Neuronal stem cell (in vitro differentiated cells): Measurements from ENCODE around the gene TNFAIP2.

Experiments
- DNase-seq: peaks from one replicate; pipeline ENCODE4 v3.0.0-alpha.2; 2013; ENCODE audit warnings: low spot score
- H2AFZ ChIP-seq: one replicate; pipeline ENCODE4 v1.6.1; 2013; ENCODE audit warnings: mild to moderate bottlenecking, low read length, inconsistent platforms
- H2AK5ac ChIP-seq: 2 replicates; pipeline ENCODE4 v1.6.1; 2013; ENCODE audit warnings: low read depth, mild to moderate bottlenecking, inconsistent platforms, low read length, moderate library complexity, mixed read lengths
- H2BK120ac ChIP-seq: 2 replicates; pipeline ENCODE4 v1.6.1; 2013; ENCODE audit warnings: low read depth, mild to moderate bottlenecking, inconsistent platforms, low read length, moderate library complexity, mixed read lengths
- H2BK12ac ChIP-seq: one replicate; pipeline ENCODE4 v1.6.1; 2013; ENCODE audit warnings: low read length, inconsistent platforms
- H2BK15ac ChIP-seq: 2 replicates; pipeline ENCODE4 v1.6.1; 2013; ENCODE audit warnings: mild to moderate bottlenecking, low read length, inconsistent platforms, mixed read lengths
- H2BK5ac ChIP-seq: one replicate; pipeline ENCODE4 v1.6.1; 2013; ENCODE audit warnings: inconsistent platforms, mild to moderate bottlenecking, low read length, moderate library complexity
- H3K14ac ChIP-seq: one replicate; pipeline ENCODE4 v1.6.1; 2013; ENCODE audit warnings: low read length, inconsistent platforms
- H3K18ac ChIP-seq: 2 replicates; pipeline ENCODE4 v1.6.1; 2013; ENCODE audit warnings: low read length, inconsistent platforms
- H3K23ac ChIP-seq: 2 replicates; pipeline ENCODE4 v1.6.1; 2013; ENCODE audit warnings: low read depth, mild to moderate bottlenecking, mixed read lengths, low read length, inconsistent platforms; ENCODE audit not compliant: poor library complexity
- H3K27ac ChIP-seq: replicated peaks from 3 replicates; pipeline ENCODE4 v1.5.1; 2013; ENCODE audit warnings: low read length, inconsistent platforms
- H3K27me3 ChIP-seq, 3 experiments: 2 replicates each; pipeline ENCODE4 v1.6.1; 2013; ENCODE audit warnings: low read length in 3 of 3, mild to moderate bottlenecking in 2 of 3, inconsistent platforms in 1 of 3, low read depth in 1 of 3, mixed read lengths in 1 of 3, moderate library complexity in 1 of 3; ENCODE audit not compliant: control insufficient read depth in 3 of 3, insufficient read depth in 3 of 3
- H3K36me3 ChIP-seq, 2 donors: replicated peaks in 1 of 2; 2 replicates each; pipeline ENCODE4 v1.6.1; 2013; ENCODE audit warnings: low read length in 2 of 2; ENCODE audit not compliant: control insufficient read depth in 2 of 2, insufficient read depth in 2 of 2
- H3K4ac ChIP-seq: 2 replicates; pipeline ENCODE4 v1.6.1; 2013; ENCODE audit warnings: inconsistent platforms, mild to moderate bottlenecking, low read length, moderate library complexity
- H3K4me1 ChIP-seq, 2 donors: 1 replicate in 1 of 2; 2 replicates in 1 of 2; pipeline ENCODE4 v1.6.1; 2013; ENCODE audit warnings: low read length in 2 of 2, low read depth in 1 of 2; ENCODE audit not compliant: control insufficient read depth in 2 of 2, insufficient read depth in 1 of 2
- H3K4me2 ChIP-seq: one replicate; pipeline ENCODE4 v1.6.1; 2013; ENCODE audit warnings: mild to moderate bottlenecking, low read length, inconsistent platforms; ENCODE audit not compliant: insufficient read depth, poor library complexity, severe bottlenecking
- H3K4me3 ChIP-seq, 2 donors: 2 replicates each; pipeline ENCODE4 v1.5.1; 2013; ENCODE audit warnings: low read length in 2 of 2, mild to moderate bottlenecking in 2 of 2, inconsistent platforms in 1 of 2, moderate library complexity in 1 of 2
- H3K79me1 ChIP-seq: one replicate; pipeline ENCODE4 v1.6.1; 2013; ENCODE audit warnings: low read depth, mild to moderate bottlenecking, inconsistent platforms, low read length, moderate library complexity
- H3K9ac ChIP-seq: one replicate; pipeline ENCODE4 v1.6.1; 2013; ENCODE audit warnings: mild to moderate bottlenecking, low read depth, low read length, inconsistent platforms; ENCODE audit not compliant: poor library complexity
- H3K9me3 ChIP-seq, 2 donors: replicated peaks in 1 of 2; 2 replicates each; pipeline versions ENCODE3 to v1.6.1; 2013; ENCODE audit warnings: low read length in 2 of 2, mild to moderate bottlenecking in 2 of 2, inconsistent platforms in 1 of 2, low read depth in 1 of 2, mixed read lengths in 1 of 2, moderate library complexity in 1 of 2; ENCODE audit not compliant: control insufficient read depth in 2 of 2, insufficient read depth in 1 of 2
- H4K8ac ChIP-seq: one replicate; pipeline ENCODE4 v1.6.1; 2013; ENCODE audit warnings: low read depth, mild to moderate bottlenecking, inconsistent platforms, low read length, moderate library complexity
- H4K91ac ChIP-seq: one replicate; pipeline ENCODE4 v1.6.1; 2013; ENCODE audit warnings: low read length, low read depth, mild to moderate bottlenecking, inconsistent platforms; ENCODE audit not compliant: poor library complexity
- WGBS, 2 donors: extraction: QIAGEN DNeasy Blood & Tissue Kit; methylation state at CpG; one replicate each; pipeline ENCODE4 v1.1.7; 2013; ENCODE audit warnings: missing lambda C conversion rate in 2 of 2, mixed read lengths in 1 of 2; ENCODE audit not compliant: insufficient read length in 2 of 2, insufficient replicate concordance in 1 of 2; ENCODE audit errors: extremely low coverage in 2 of 2; 5-methylcytosine and 5-hydroxymethylcytosine counted together

Gene TNFAIP2

DNA sequence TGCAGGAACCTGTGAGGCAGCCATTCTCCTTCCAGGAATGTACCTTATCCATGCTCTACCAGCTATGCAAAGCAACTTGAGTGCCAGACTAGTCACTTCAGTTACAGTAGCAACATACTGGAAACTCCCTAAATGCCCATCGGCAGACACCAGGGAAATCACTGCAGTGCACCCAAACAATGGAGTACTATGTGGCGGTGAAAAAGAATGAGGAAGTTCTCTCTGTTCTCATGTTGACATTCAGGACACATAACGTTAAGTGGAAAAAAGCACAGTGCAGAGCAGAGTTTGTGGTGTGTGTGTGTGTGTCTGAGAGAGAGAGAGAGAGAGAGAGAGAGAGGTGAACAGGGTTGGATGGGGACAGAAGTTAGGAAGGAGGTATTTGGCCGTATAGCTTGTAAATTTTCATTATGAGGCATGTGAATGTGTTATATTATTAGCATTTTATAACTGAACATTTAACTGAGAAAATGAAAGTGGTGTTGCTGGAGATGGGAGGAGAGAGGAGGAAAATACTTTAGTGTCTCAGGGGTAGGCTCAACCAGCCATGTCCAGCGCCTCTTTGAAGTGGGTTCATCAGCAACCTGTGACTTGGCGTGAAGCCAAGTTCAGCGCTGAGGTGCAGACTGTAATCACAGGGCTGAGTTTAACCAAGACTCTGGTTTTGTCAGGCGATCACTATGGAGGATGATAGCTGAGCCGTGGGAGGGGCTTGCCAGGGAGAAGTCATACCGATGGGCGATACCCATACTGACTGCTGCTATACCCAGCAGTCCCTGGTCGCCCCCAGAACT, 17.3 kb downstream of the TNFAIP2 start:
- H3K79me1 ChIP-seq = no peaks in the 10 kb centered on the region
- H3K18ac ChIP-seq = no peak overlapping the region
- no peak overlapping the region for H3K4ac ChIP-seq
- peaks cover 3 to 14% of the 10 kb centered on the region in 2 donors for H3K4me1 ChIP-seq
- peaks cover 0 to 60% (median 9%) of the 10 kb centered on the region in 3 experiments for H3K27me3 ChIP-seq
- H4K8ac ChIP-seq = no peak overlapping the region
- H3K9me3 ChIP-seq = no peaks in the 10 kb centered on the region
- no peak overlapping the region for H2AK5ac ChIP-seq
- H2BK5ac ChIP-seq = no peak overlapping the region
- no peaks in the 10 kb centered on the region for H3K36me3 ChIP-seq
- H3K9ac ChIP-seq = no peak overlapping the region
- no peak overlapping the region for H3K4me3 ChIP-seq
- DNase-seq = no peak
- H4K91ac ChIP-seq = no peak overlapping the region
- H2AFZ ChIP-seq = no peak overlapping the region
- H2BK120ac ChIP-seq = no peak overlapping the region
- H3K14ac ChIP-seq = no peak overlapping the region
- no peak overlapping the region for H3K27ac ChIP-seq
- no peak overlapping the region for H2BK15ac ChIP-seq
- no peak overlapping the region for H3K23ac ChIP-seq
- H2BK12ac ChIP-seq = no peak overlapping the region
- no peak overlapping the region for H3K4me2 ChIP-seq
- WGBS, 2 donors = no CpG with 5 or more reads among the region's 12 CpGs

DNA sequence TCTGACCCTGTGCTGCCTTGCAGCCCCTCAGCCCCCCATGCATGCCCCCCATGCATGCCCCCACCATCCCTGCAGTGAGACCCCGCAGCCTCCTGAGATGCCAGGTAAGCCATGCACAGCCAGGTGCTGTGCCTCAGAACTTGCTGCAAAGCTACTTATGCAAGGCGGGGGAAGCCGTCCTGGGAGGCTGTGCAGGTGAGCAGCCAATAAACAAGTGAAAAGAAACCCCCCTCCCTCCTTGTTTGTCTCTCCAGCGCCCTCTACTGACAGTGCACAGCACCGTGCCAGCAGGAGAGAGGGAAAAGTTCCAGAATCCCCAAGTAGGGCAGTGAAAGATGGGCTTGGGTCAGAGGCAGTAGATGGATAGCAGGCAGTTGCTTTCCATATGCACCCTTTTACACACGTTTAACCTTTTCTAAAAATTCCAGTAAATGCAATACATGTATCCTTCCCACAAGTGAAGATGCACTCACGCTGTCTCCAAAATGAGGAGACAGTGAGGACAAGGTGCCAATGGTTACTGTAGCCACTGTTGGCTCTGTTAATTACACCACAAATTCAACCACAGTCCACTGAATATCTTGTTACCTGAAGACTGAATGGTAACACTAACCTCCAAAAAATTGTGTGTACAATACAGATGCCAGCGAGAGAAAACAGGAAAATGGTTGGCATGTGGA, 18.0 kb downstream of the TNFAIP2 start:
- WGBS, 2 donors = no CpG with 5 or more reads among the region's 8 CpGs
- no peak overlapping the region for H3K14ac ChIP-seq
- DNase-seq = no peak

GRCh38 chr14:103142026-103142425, 18.8 kb downstream of the TNFAIP2 start:
- Histone ChIP-seq H3K36me3 (no peaks in the 10 kb centered on the region), H2BK5ac (no peak overlapping the region), H3K27me3 (peaks cover 0 to 59% (median 9%) of the 10 kb centered on the region in 3 experiments), H2AK5ac (no peak overlapping the region), H3K79me1 (no peaks in the 10 kb centered on the region), H2BK120ac (no peak overlapping the region), H3K4me2 (no peak overlapping the region), H2BK12ac (no peak overlapping the region), H3K27ac (no peak overlapping the region), H3K4me3 (no peak overlapping the region), H3K4me1 (peaks cover 3 to 11% of the 10 kb centered on the region in 2 donors), H3K18ac (no peak overlapping the region), H2BK15ac (no peak overlapping the region), H2AFZ (no peak overlapping the region), H3K9ac (no peak overlapping the region), H4K91ac (no peak overlapping the region), H4K8ac (no peak overlapping the region), H3K14ac (no peak overlapping the region), H3K9me3 (no peaks in the 10 kb centered on the region), H3K4ac (no peak overlapping the region), H3K23ac (no peak overlapping the region)
- DNase-seq = no peak
- no CpG with 5 or more reads among the region's 4 CpGs for WGBS, 2 donors

More for the DNA sequence above, 18.0 kb downstream of the TNFAIP2 start:
- H3K23ac ChIP-seq = no peak overlapping the region
- peak overlapping the region; percentile 23 for H3K18ac ChIP-seq
- no peaks in the 10 kb centered on the region for H3K79me1 ChIP-seq
- H2BK120ac ChIP-seq = no peak overlapping the region
- H3K36me3 ChIP-seq = no peaks in the 10 kb centered on the region
- no peak overlapping the region for H3K9ac ChIP-seq
- no peak overlapping the region for H3K4ac ChIP-seq
- no peak overlapping the region for H2BK5ac ChIP-seq
- H2BK15ac ChIP-seq = no peak overlapping the region
- H2AFZ ChIP-seq = no peak overlapping the region
- peaks cover 3 to 14% of the 10 kb centered on the region in 2 donors for H3K4me1 ChIP-seq
- H3K4me2 ChIP-seq = no peak overlapping the region
- no peaks in the 10 kb centered on the region for H3K9me3 ChIP-seq
- peaks cover 0 to 59% (median 9%) of the 10 kb centered on the region in 3 experiments for H3K27me3 ChIP-seq
- H4K8ac ChIP-seq = no peak overlapping the region
- no peak overlapping the region for H3K4me3 ChIP-seq
- H4K91ac ChIP-seq = no peak overlapping the region
- H3K27ac ChIP-seq = no peak overlapping the region
- H2BK12ac ChIP-seq = no peak overlapping the region
- H2AK5ac ChIP-seq = no peak overlapping the region

DNA sequence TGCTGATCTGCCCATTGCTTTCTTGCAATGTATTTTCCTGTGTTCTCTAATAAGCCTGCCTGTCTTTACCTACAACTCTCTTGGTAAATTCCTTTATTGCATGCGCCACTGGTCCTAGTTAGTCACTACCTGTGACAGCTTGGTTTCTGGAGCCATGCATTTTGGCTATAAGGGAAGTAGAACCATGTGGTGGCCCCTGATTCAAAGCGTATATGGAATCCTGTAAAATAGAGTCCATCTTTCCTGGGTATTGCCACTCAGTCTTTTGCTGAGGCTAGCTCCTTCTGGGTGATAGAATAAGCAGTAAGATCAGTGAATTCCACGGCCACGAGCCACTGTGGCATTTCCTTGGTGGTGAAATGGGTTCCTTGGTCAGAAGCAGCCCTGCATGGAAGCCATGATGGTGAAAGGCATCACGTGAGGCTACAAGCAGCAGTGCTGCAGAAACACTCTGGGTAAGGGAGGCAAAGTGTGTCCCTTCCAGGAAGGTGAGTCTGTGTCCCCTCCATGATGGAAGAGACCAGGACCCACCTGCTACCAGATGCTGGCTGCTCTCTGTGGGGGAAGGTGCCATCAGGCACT, 19.6 kb downstream of the TNFAIP2 start:
- no CpG with 5 or more reads among the region's 5 CpGs for WGBS, 2 donors
- Histone ChIP-seq H3K4me3 (no peak overlapping the region), H2AK5ac (peak overlapping the region; percentile 18), H3K4ac (no peak overlapping the region), H3K79me1 (no peaks in the 10 kb centered on the region), H2BK120ac (no peak overlapping the region), H3K9ac (no peak overlapping the region), H2BK5ac (no peak overlapping the region), H2AFZ (no peak overlapping the region), H2BK12ac (no peak overlapping the region), H3K4me2 (no peak overlapping the region), H3K14ac (no peak overlapping the region), H4K8ac (peak overlapping the region; percentile 53), H3K9me3 (no peaks in the 10 kb centered on the region), H3K4me1 (peaks cover 3 to 9% of the 10 kb centered on the region in 2 donors), H3K36me3 (no peaks in the 10 kb centered on the region), H3K27ac (no peak overlapping the region), H2BK15ac (no peak overlapping the region), H3K18ac (peak overlapping the region; percentile 11), H4K91ac (peak overlapping the region; percentile 40), H3K23ac (peak overlapping the region; percentile 39), H3K27me3 (peaks cover 0 to 54% (median 9%) of the 10 kb centered on the region in 3 experiments)
- no peak for DNase-seq
